ENCODE results near the gene TSSC4.

- TF ChIP-seq CTCF (IDR thresholded peaks at IDR 0.05; ENCODE audit: low read depth, low read length, poor library complexity, severe bottlenecking) (no peak), EZH2phosphoT487 (IDR thresholded peaks at IDR 0.05; ENCODE audit: borderline replicate concordance, low read length) (no peak)
Measured at GRCh38 chr11:2417856-2418692, 17.5 kb downstream of the TSSC4 start.

Data from DOHH2 (cell line).